Superior temporal gyrus (tissue), 1 donor: ENCODE data around the gene SLC43A2.

Experiments
- DNase-seq: peaks from one replicate; pipeline ENCODE4 v3.0.0-alpha.2; 2016; ENCODE audit errors: extremely low spot score

Gene SLC43A2

GRCh38 chr17:1562176-1562643, 66.4 kb downstream of the SLC43A2 start:
- no peak for DNase-seq

GRCh38 chr17:1561420-1562175, 67.0 kb downstream of the SLC43A2 start:
- no peak for DNase-seq

DNA sequence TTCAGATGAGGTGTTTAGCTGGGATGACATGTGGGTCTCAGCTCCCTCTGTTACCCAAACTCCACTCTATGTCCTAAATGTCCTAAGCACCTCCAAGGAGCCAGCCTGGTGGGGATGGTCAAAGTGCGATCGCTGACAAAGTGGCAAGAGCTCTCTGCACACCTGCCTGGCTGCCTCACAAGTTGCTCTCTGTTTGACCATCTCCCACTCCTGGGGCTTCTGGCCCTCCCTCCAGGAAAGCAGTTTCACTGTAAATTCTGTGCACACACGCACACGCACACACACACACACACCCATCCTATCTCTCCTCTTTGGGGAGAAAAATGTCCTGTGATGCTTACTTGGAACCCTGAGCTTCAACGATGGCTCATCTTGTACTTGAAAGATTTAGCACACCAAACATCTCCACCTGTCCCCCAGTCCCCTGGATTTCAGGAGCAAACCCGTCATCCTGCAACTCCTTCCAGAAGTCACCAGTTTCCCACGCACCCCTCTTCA, 67.7 kb downstream of the SLC43A2 start:
- no peak for DNase-seq

- DNase-seq: no peak
Measured at GRCh38 chr17:1560101-1560857, 68.4 kb downstream of the SLC43A2 start.

GRCh38 chr17:1559047-1560043, 69.3 kb downstream of the SLC43A2 start:
- DNase-seq: no peak

DNA sequence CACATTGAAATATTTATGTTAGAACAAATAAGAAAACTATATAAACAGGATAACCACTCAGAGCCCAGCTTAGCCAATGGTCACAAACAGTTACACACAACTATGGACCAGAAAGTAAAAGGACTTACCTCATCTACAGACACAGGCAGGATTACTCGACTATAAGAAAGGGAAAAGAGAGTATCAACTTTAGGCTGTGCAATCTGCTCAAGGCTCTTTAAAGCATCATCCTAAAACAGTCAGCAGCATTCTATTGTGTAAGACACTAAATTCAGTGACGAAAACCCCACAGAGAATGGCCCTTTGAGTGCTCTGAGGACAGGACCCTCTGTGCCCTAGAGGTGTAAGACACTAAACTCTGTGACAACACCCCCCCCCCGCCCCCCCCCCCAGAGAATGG, 70.2 kb downstream of the SLC43A2 start:
- DNase-seq: no peak

DNA sequence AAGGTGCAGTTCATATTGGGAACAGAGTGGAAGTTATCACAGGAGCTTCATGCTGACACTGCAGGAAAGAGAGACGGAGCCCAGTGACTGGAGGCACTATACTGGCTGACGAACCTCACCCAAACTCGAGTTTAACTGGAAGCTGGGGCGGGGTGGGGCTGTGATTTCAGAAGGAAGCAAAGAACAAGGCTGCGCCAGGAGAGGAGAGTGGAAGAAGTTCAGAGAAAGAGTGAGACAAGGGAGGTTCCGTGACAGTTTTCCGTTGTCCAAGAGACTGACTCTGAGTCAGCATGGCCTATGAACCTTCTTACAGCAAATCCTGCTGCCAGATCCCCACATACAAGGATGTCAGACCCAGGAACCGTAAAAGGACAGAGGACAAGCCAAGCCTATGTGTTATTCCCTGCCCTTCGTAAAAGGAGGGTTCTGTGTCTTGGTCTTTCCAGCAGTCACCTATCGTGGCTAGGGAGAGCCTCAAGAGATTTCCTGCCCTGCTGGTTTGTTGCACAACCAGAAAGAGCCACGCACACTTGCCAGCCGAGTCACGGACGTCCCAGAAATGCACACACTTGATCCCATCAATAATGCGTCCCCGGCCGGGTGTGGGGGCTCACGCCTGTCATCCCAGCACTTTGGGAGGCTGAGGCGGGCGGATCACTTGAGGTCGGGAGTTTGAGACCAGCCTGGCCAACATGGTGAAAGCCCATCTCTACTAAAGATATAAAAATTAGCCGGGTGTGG, 71.1 kb downstream of the SLC43A2 start:
- DNase-seq: no peak

DNA sequence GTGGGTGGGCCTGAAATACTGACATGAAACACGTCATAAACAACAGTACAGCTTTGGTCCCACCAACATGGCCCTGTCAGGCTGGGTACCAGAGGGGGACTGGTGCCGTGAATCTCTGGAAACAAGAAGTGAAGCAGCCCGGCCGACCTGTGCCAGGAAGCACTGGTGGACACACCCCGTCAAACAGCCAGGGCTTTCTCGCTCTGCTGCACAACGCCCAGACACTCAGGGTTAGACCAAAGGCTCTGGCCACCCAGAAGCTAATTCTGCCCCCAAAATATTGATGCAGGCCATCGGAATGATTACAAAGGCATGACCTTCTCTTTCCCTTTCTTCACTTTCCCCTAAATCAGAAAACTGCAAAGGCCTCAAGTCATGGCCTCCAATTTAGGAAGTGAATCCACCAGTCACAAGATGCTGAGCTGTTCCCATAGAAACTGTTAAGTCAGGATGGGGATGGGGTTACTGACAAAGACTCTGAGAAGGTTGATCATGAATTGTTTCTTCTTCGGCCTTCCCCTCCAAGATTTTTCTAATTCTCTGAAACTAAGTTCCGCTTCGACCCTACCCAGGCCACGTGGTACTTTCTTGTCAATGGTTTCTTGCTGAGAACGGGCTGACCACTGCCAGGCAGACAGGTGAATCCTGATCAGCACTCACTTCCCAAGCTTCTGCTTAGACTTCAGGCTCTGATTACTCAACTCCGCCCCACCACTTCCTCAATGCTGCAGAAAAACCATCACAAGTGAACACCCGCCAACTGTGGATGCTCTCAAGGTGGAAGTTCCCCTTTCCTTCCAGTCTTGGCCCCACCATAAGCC, 72.8 kb downstream of the SLC43A2 start:
- DNase-seq: no peak

- DNase-seq: no peak
Measured at GRCh38 chr17:1554751-1555540, 73.7 kb downstream of the SLC43A2 start.

DNA sequence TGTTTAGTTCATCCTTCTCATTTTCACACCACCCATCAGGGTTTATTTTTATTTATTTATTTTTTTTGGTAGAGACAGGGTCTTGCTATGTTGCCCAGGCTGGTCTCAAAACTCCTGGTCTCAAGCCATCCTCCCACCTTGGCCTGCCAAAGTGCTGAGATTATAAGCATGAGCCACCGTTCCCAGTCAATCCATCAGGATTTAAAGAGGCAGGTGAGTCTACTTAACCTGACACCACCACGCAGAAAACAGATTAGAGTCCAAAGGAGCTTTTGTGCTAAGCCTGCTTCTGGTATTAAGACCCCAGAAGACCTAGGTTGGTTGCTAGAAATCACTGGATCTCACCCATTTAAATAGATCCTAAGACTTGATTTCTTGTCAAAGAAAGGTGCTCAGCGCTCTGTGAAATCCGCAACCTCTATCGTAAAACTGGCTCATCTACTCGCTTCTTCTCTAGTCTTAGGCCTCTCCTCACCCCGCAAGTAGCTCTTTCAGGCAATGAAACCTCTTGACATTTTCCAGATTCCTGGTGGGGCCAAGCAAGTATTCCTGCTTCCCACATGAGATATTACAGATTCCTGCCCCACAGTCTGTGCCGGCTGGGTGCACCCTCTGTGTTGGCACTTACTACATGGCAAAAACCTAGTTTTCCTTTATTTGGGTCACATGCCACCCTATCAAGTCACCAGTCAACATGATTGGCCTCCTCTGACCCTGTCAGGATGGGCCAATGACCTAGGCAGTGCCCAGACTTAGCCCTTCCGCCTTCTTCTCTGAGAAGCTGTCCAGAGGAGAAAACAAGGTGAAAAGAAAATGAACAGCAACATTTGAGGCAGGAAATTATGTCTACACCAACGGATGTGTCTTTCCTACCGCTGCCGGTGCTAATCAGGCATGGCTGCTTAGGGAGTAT, 75.0 kb downstream of the SLC43A2 start:
- no peak for DNase-seq

- DNase-seq: no peak
Measured at GRCh38 chr17:1552932-1553331, 75.7 kb downstream of the SLC43A2 start.

DNA sequence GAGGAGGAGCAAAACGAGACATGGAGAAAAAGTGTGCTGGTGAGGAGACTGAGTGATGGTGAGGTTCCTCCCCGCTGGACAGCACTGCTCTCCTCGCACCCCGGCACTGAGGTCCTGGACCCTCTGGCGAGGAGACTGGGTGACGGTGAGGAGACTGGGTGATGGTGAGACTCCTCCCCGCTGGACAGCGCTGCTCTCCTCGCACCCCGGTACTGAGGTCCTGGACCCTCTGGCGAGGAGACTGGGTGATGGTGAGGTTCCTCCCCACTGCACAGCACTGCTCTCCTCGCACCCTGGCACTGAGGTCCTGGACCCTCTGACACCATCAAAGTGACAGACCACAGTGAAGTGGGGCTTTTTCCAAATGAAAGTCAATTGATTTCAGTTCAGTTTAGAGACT, 76.9 kb downstream of the SLC43A2 start:
- no peak for DNase-seq

DNA sequence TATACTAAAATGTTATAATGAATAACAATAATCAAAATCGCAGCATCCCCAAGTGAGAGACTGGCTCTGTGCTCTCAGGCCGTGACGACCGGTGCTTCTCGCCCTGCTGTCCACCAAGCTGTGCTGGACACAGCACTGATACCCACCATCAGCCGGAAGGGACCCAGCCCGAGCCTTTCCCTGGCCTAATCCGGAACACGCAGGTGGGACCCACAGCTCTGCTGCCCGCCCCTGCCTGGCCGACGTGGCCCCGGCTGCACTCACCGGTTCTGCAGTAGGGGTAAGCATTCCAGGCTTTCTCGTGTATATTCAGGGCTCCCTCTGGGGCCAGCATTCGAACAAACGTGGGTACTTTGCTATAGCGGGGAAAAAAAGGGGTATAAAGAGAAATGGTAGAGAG, 80.6 kb downstream of the SLC43A2 start:
- no peak for DNase-seq

DNA sequence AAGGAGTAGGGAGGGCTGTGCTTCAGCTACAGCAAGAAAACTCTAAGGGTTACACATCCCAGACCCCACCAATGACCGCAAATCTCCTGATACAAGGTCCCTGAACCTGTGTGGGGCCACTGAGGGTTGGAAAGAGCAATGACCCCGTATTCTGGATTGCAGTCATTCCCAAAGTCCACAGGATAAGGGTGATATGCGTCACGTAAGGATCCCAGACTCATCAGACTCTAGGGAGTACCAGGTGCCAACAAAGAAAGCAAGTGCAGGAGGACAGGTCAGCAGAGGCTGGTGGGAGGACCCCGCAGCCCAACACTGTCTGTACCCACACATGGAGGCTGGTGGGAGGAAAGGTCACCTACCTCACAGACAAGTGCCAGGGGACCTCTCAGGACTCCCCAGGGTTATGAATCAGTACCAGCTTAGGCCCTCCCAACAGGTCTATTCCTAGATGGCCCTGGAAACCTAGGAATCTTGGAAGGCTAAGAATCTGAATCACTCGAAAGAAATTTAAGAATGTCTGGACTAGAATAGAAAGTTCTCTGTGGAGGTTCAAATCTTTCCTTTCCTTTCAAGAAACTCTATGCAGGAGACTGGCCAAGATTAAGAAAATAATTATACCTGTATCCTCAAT, 82.2 kb downstream of the SLC43A2 start:
- DNase-seq: no peak

DNA sequence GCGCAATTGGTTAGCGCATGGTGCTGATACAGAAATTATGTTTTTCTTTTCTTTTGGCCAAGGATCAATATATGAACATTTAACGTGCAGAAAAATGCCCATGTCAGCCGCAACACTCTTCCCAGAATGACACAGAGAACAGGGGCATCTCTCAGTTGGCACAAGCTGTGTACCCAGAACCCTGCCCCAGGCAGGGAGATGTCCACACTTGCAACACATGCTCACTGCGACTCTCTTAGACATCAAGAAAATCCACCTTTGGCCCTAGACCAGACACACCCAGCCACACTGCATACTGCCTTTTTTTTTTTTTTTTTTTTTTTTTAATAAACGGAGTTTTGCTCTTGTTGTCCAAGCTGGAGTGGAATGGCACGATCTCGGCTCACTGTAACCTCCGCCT, 83.0 kb downstream of the SLC43A2 start:
- DNase-seq: no peak

DNA sequence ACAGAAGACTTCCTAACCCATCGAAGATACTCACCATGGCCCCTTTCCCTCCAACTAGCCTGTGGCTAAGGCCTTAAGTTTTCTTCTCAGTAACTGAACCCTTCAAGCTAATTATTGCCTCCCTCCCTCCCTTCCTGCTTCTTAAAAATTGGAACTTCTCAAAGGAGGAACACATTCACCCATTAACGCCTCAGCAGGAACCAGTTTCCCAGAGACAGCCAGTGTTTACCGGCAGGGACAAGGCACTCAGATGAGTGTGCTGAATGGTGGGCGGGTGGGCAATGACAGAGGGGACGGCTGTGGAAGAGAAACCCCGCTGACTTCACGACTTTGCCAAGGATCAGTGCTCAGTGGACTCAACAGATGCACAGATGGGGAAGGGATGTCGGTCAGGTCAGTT, 86.3 kb downstream of the SLC43A2 start:
- no peak for DNase-seq

- no peak for DNase-seq
Measured at GRCh38 chr17:1541367-1541904, 87.2 kb downstream of the SLC43A2 start.

DNA sequence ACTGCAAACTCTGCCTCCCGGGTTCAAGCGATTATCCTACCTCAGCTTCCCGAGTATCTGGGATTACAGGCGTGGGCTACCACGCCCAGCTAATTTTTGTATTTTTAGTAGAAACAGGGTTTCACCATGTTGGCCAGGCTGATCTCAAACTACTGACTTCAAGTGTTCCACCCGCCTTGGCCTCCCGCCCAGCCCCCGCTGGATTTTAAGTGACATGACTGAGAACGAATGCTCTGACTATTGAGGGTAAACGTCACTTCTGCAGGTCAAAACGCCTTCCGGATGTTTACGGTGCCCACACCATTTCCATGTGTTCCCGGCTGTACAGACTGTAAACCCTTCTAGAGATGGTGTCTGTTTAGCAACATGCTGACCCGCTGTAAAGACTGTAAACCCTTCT, 88.8 kb downstream of the SLC43A2 start:
- DNase-seq: no peak
